ENCODE results near the gene GASK1A.

DNA sequence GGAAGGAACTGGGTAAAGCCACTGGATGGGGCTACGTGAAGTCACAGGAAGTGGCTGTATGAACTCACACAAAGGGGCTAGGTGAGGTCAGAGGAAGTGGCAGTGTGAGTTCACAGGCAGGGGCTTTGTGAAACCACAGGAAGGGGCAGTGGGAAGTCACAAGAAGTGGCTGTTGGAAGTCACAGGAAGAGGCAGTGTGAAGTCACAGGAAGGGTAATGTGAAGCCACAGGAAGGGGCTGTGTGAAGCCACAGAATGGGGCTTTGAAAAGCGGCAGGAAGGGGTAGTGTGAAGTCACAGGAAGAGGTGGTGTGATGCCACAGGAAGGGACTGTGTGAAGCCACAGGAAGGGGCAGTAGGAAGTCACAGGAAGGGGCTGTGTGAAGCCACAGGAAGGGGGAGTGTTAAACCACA lies 34.6 kb downstream of the GASK1A start:
- TF ChIP-seq, protein P1, sequence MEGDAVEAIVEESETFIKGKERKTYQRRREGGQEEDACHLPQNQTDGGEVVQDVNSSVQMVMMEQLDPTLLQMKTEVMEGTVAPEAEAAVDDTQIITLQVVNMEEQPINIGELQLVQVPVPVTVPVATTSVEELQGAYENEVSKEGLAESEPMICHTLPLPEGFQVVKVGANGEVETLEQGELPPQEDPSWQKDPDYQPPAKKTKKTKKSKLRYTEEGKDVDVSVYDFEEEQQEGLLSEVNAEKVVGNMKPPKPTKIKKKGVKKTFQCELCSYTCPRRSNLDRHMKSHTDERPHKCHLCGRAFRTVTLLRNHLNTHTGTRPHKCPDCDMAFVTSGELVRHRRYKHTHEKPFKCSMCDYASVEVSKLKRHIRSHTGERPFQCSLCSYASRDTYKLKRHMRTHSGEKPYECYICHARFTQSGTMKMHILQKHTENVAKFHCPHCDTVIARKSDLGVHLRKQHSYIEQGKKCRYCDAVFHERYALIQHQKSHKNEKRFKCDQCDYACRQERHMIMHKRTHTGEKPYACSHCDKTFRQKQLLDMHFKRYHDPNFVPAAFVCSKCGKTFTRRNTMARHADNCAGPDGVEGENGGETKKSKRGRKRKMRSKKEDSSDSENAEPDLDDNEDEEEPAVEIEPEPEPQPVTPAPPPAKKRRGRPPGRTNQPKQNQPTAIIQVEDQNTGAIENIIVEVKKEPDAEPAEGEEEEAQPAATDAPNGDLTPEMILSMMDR (IDR thresholded peaks at IDR 0.05) = no peak
- TF ChIP-seq POLR2AphosphoS5 (IDR thresholded peaks at IDR 0.05) = no peak

All from breast epithelium (tissue), 3 donors.